HCT116 (cell line): ENCODE data around the gene PAQR7. TPM values are rescaled to one million over a fixed set of nuclear protein-coding genes. Genes with fewer than 3 reads are reported as not detected.

Experiments
- ATAC-seq: fragments of 200-7000 bp; cut with Tn5 transposase; 2 replicates; pipeline ENCODE4 v1.9.1; 2020; ENCODE audit warnings: mild to moderate bottlenecking, moderate library complexity
- BruUV-seq: library from RNA; stranded (reverse); fragments of 400-500 nt; replicated peaks from 2 replicates; lab custom pipeline; 2021; lab: Mats Ljungman, UMichigan
- CTCF ChIA-PET: fragments of 300-600 bp; sonication (Branson Sonifier 250); formaldehyde crosslinking; loops from one replicate; lab custom pipeline; 2021; ENCODE audit warnings: antibody characterized with exemption; lab: Charles Lee
- POLR2A ChIA-PET: fragments of 300-600, 350-600 bp; sonication (Branson Sonifier 250); formaldehyde crosslinking; loops from one replicate; lab custom pipeline; 2021; ENCODE audit warnings: antibody characterized with exemption; lab: Charles Lee
- RAD21 ChIA-PET, 2 experiments: fragments of 300-600 bp; sonication (Branson Sonifier 250); formaldehyde crosslinking; loops; one replicate each; lab custom pipeline; 2023; ENCODE audit warnings: low total read pairs in 2 of 2; ENCODE audit not compliant: uncharacterized antibody in 2 of 2, unreplicated experiment in 2 of 2, low non-redundant PET in 1 of 2; lab: Charles Lee
- DNase-seq: peaks from one replicate; pipeline ENCODE4 v3.0.0-alpha.2; 2010; ENCODE audit warnings: low read depth, low spot score
- H2AFZ ChIP-seq: fragments of 200-600 bp; shearing (Covaris generic), sonication (generic); 2 replicates; pipeline ENCODE4 v1.6.1; 2017; ENCODE audit warnings: low read depth, mixed run types, mixed read lengths, antibody characterized with exemption, low read length; ENCODE audit not compliant: poor library complexity, severe bottlenecking
- H3K27ac ChIP-seq: 2 replicates; pipeline ENCODE4 v1.5.1; 2012; ENCODE audit warnings: low read depth, low read length
- H3K27me3 ChIP-seq: fragments of 200-600 bp; sonication (generic); 2 replicates; pipeline ENCODE4 v1.6.1; 2016; ENCODE audit warnings: mixed run types, low read length, mixed read lengths; ENCODE audit not compliant: insufficient read depth
- H3K36me3 ChIP-seq, 2 experiments: fragments of 200-500 bp in 1 of 2; fragments of 200-600 bp in 1 of 2; sonication (Bioruptor generic) in 1 of 2; sonication (generic) in 1 of 2; 2 replicates each; pipeline versions ENCODE4 v1.5.1 to v1.6.1; 2014 to 2016; ENCODE audit warnings: low read length in 2 of 2, inconsistent platforms in 1 of 2, mixed read lengths in 1 of 2, mixed run types in 1 of 2; ENCODE audit not compliant: insufficient read depth in 2 of 2, control insufficient read depth in 1 of 2
- H3K4me1 ChIP-seq, 2 experiments: fragments of 200-600 bp in 1 of 2; sonication (generic) in 1 of 2; 2 replicates each; pipeline versions ENCODE4 v1.5.1 to v1.6.1; 2012 to 2017; ENCODE audit warnings: low read length in 2 of 2, inconsistent platforms in 1 of 2, mild to moderate bottlenecking in 1 of 2, mixed read lengths in 1 of 2, mixed run types in 1 of 2, moderate library complexity in 1 of 2; ENCODE audit not compliant: insufficient read depth in 2 of 2, control insufficient read depth in 1 of 2
- H3K4me2 ChIP-seq: fragments of 200-600 bp; sonication (generic); 2 replicates; pipeline ENCODE4 v1.6.1; 2017; ENCODE audit warnings: mixed run types, low read length, mixed read lengths
- H3K4me3 ChIP-seq, 2 experiments: fragments of 200-600 bp in 1 of 2; sonication (generic) in 1 of 2; replicated peaks in 1 of 2; 2 replicates each; pipeline ENCODE4 v1.5.1; 2011 to 2016; ENCODE audit warnings: low read length in 2 of 2, control low read depth in 1 of 2, low read depth in 1 of 2, mild to moderate bottlenecking in 1 of 2, mixed read lengths in 1 of 2, mixed run types in 1 of 2
- H3K79me2 ChIP-seq: fragments of 200-600 bp; sonication (generic); 2 replicates; pipeline ENCODE4 v1.6.1; 2017; ENCODE audit warnings: mild to moderate bottlenecking, mixed run types, low read length, moderate library complexity, mixed read lengths; ENCODE audit not compliant: insufficient read depth
- H3K9ac ChIP-seq: fragments of 200-600 bp; sonication (generic); 2 replicates; pipeline ENCODE4 v1.6.1; 2016; ENCODE audit warnings: low read length, mixed read lengths
- H3K9me2 ChIP-seq: fragments of 200-600 bp; sonication (generic), shearing (Covaris generic); 2 replicates; pipeline ENCODE4 v1.6.1; 2017; ENCODE audit warnings: mixed run types, mild to moderate bottlenecking, moderate library complexity; ENCODE audit not compliant: insufficient read depth
- H3K9me3 ChIP-seq, 2 experiments: fragments of 200-500 bp in 1 of 2; fragments of 200-600 bp in 1 of 2; sonication (Bioruptor generic) in 1 of 2; sonication (generic) in 1 of 2; 2 replicates each; pipeline ENCODE4 v1.6.1; 2014 to 2017; ENCODE audit warnings: low read length in 2 of 2, mixed read lengths in 2 of 2, inconsistent platforms in 1 of 2, low read depth in 1 of 2, mild to moderate bottlenecking in 1 of 2, mixed run types in 1 of 2, moderate library complexity in 1 of 2; ENCODE audit not compliant: control insufficient read depth in 1 of 2, insufficient read depth in 1 of 2
- H4K20me1 ChIP-seq: fragments of 200-600 bp; sonication (generic), shearing (Covaris generic); 2 replicates; pipeline ENCODE4 v1.6.1; 2017; ENCODE audit warnings: mixed run types, mild to moderate bottlenecking, moderate library complexity; ENCODE audit not compliant: insufficient read depth
- CTCF ChIP-seq, 3 experiments: fragments of 200-600 bp in 1 of 3; sonication (generic) in 1 of 3; IDR thresholded peaks in 2 of 3; conservative IDR thresholded peaks in 1 of 3; 2 replicates each; pipeline ENCODE4 v1.5.1; 2012 to 2017; ENCODE audit warnings: low read depth in 2 of 3, low read length in 2 of 3, antibody characterized with exemption in 1 of 3, borderline replicate concordance in 1 of 3, control low read depth in 1 of 3, mild to moderate bottlenecking in 1 of 3, mixed read lengths in 1 of 3, mixed run types in 1 of 3, moderate library complexity in 1 of 3; ENCODE audit not compliant: insufficient read depth in 1 of 3
- EGR1 ChIP-seq: IDR thresholded peaks from 2 replicates; pipeline ENCODE4 v1.6.1; 2012; ENCODE audit warnings: low read depth
- FOSL1 ChIP-seq: IDR thresholded peaks from 2 replicates; pipeline ENCODE4 v1.6.1; 2012; ENCODE audit warnings: low read depth
- MAX ChIP-seq: IDR thresholded peaks from 2 replicates; pipeline ENCODE4 v1.6.1; 2012
- POLR2A ChIP-seq: IDR thresholded peaks from 2 replicates; pipeline ENCODE4 v1.7.0; 2011; ENCODE audit warnings: borderline replicate concordance; ENCODE audit not compliant: insufficient read depth, insufficient read length; ENCODE audit errors: extremely low read depth
- POLR2AphosphoS5 ChIP-seq: IDR thresholded peaks from 2 replicates; pipeline ENCODE4 v1.6.1; 2011; ENCODE audit warnings: mild to moderate bottlenecking, low read depth, low read length, moderate library complexity
- RAD21 ChIP-seq: IDR thresholded peaks from 2 replicates; pipeline ENCODE4 v1.6.1; 2012; ENCODE audit warnings: low read depth, mild to moderate bottlenecking
- REST ChIP-seq: IDR thresholded peaks from 2 replicates; pipeline ENCODE4 v1.6.1; 2012; ENCODE audit warnings: low read depth
- SIN3A ChIP-seq: IDR thresholded peaks from 2 replicates; pipeline ENCODE4 v1.6.1; 2012; ENCODE audit warnings: low read depth
- SP1 ChIP-seq: IDR thresholded peaks from 2 replicates; pipeline ENCODE4 v1.6.1; 2012; ENCODE audit warnings: low read depth
- SRF ChIP-seq: IDR thresholded peaks from 2 replicates; pipeline ENCODE4 v1.6.1; 2012; ENCODE audit warnings: low read depth
- ZNF274 ChIP-seq: fragments of 200-500 bp; sonication (Bioruptor generic); IDR thresholded peaks from 2 replicates; pipeline ENCODE4 v1.6.1; 2014; ENCODE audit warnings: mild to moderate bottlenecking, low read depth, low read length, inconsistent platforms
- intact Hi-C: fragments of 100-400 bp; cut with micrococcal nuclease; formaldehyde crosslinking; loops from 2 replicates; pipeline ENCODE4 v1.10.0; 2022
- total RNA-seq: library from RNA; stranded (reverse); gene quantifications from one replicate; pipeline ENCODE4 v1.2.1, GENCODE V29; 2021; ENCODE audit not compliant: unreplicated experiment

Gene PAQR7
- total RNA-seq, 1 experiment from 2014 or later, result 13.1 TPM

- Histone ChIP-seq H3K27me3 (no peaks in the 10 kb centered on the region), H3K4me2 (no peak overlapping the region), H3K9me3 (no peaks in the 10 kb centered on the region), H3K9ac (0 out of 2 replicates have a peak overlapping the region, but pooled peaks have one; percentile 28), H3K79me2 (peaks cover 18% of the 10 kb centered on the region), H2AFZ (no peak overlapping the region), H3K4me3 (no peak overlapping the region), H4K20me1 (no peaks in the 10 kb centered on the region), H3K4me1 (peaks cover 36 to 53% of the 10 kb centered on the region in 2 experiments), H3K36me3 (peaks cover 21 to 31% of the 10 kb centered on the region in 2 experiments), H3K27ac (peak overlapping the region; percentile 24; the same call in 1 of the 2 replicates), H3K9me2 (no peaks in the 10 kb centered on the region)
- ChIA-PET CTCF (interaction anchor here (0.6 to 3.6 kb wide), 11 partner anchors 8 to 388 kb away, joined by 3 to 47 read pairs (median 5); partner anchors contain the start of genes PAFAH2 and STMN1), RAD21 (interaction anchor here (1.0 to 1.5 kb wide), 2 partner anchors 21 to 101 kb away, joined by 4 to 7 read pairs; partner anchors contain the start of genes PAFAH2 (in 1 of the 2) and PAQR7 (in 1 of the 2)), POLR2A (interaction anchor here (0.6 to 1.6 kb wide), 3 partner anchors 49 to 101 kb away, joined by 3 to 12 read pairs (median 3); partner anchors contain the start of gene PAFAH2)
- ATAC-seq (no peak), DNase-seq (no peak)
- intact Hi-C loops, result loop anchor here (5.0 to 10.0 kb wide), 2 partner anchors 79 to 249 kb away; partner anchors contain the start of gene MTFR1L
- no peak for TF ChIP-seq SRF
- TF ChIP-seq FOSL1, result no peak
- no peak for TF ChIP-seq RAD21
- no TSS peak for BruUV-seq
These were observed 20.8 kb upstream of the PAQR7 start for GRCh38 chr1:25896266-25896665.

- H2AFZ ChIP-seq, result no peak overlapping the region
- peak; percentile 70 for ATAC-seq
- H3K9me3 ChIP-seq, result no peaks in the 10 kb centered on the region
- CTCF ChIA-PET, result interaction anchor here (0.7 to 3.6 kb wide), 19 partner anchors 9 to 522 kb away, joined by 3 to 47 read pairs (median 5); partner anchors contain the start of genes CNKSR1, PAFAH2 and STMN1
- no peaks in the 10 kb centered on the region for H3K27me3 ChIP-seq
- intact Hi-C loops, result loop anchor here (1.0 to 10.0 kb wide), 3 partner anchors 78 to 249 kb away; partner anchors contain the start of genes MTFR1L and PAFAH2
- peak overlapping the region; percentile 43; the same call in 1 of the 2 replicates for H3K4me2 ChIP-seq
- peaks cover 11% of the 10 kb centered on the region; the same call in 1 of the 2 replicates for H3K79me2 ChIP-seq
- peak; percentile 73 for DNase-seq
- no peaks in the 10 kb centered on the region for H4K20me1 ChIP-seq
- H3K36me3 ChIP-seq, result peaks cover 13 to 23% of the 10 kb centered on the region in 2 experiments
- H3K9me2 ChIP-seq, result no peaks in the 10 kb centered on the region
- POLR2A ChIA-PET, result interaction anchor here (0.6 to 1.6 kb wide), 3 partner anchors 49 to 102 kb away, joined by 3 to 12 read pairs (median 3); partner anchors contain the start of gene PAFAH2
- RAD21 ChIA-PET, result interaction anchor here (1.0 to 1.5 kb wide), 3 partner anchors 20 to 102 kb away, joined by 4 to 12 read pairs (median 7); partner anchors contain the start of genes PAFAH2 (in 2 of the 2) and PAQR7 (in 1 of the 2)
- peak overlapping the region; percentile 28; the same call in 1 of the 2 replicates for H3K9ac ChIP-seq
- peaks cover 44 to 61% of the 10 kb centered on the region in 2 experiments for H3K4me1 ChIP-seq
- BruUV-seq, result no TSS peak
- peak overlapping the region; percentile 24 for H3K27ac ChIP-seq
- H3K4me3 ChIP-seq, result no peak overlapping the region
- TF ChIP-seq REST (no peak), EGR1 (no peak), ZNF274 (no peak), POLR2A (no peak), CTCF (IDR thresholded peaks at IDR 0.05 in 2 of 3, conservative IDR thresholded peaks at IDR 0.05 in 1 of 3; ENCODE audit: borderline replicate concordance in 1 of 3, insufficient read depth in 1 of 3, low read depth in 2 of 3, low read length in 2 of 3) (peak; percentile 97 to 99 (median 98)), MAX (no peak), POLR2AphosphoS5 (no peak), SIN3A (no peak), SP1 (no peak; the same call in 1 of the 2 replicates)
These were observed 20.0 kb upstream of the PAQR7 start for GRCh38 chr1:25895365-25895990.
